GM23338 (cell line): ENCODE measurements around the gene FRMD4A. TPM values are rescaled to one million over a fixed set of nuclear protein-coding genes. Genes with fewer than 3 reads are reported as not detected.

Experiments
- ATAC-seq: fragments of 200-7000 bp; cut with Tn5 transposase; 3 replicates; pipeline ENCODE4 v1.9.1; 2020
- DNase-seq: peaks from one replicate; pipeline ENCODE4 v3.0.0-alpha.2; 2015; ENCODE audit warnings: low spot score
- H2AFZ ChIP-seq: fragments of 200-600 bp; sonication (generic); 2 replicates; pipeline ENCODE4 v1.8.0; 2016; ENCODE audit warnings: antibody characterized with exemption, mild to moderate bottlenecking, moderate library complexity
- H3F3A ChIP-seq: fragments of 200-600 bp; sonication (generic); replicated peaks from 2 replicates; pipeline ENCODE4 v1.8.0; 2017; ENCODE audit warnings: antibody characterized with exemption, mixed run types, low read depth
- H3K27ac ChIP-seq: fragments of 200-600 bp; sonication (generic); 2 replicates; pipeline ENCODE4 v1.6.1; 2016; ENCODE audit warnings: low read depth
- H3K27me3 ChIP-seq: fragments of 200-600 bp; sonication (generic); 2 replicates; pipeline ENCODE4 v1.8.0; 2016; ENCODE audit warnings: mild to moderate bottlenecking, mixed run types, moderate library complexity; ENCODE audit not compliant: insufficient read depth
- H3K36me3 ChIP-seq: fragments of 200-600 bp; sonication (generic); 2 replicates; pipeline ENCODE4 v1.8.0; 2016; ENCODE audit warnings: mild to moderate bottlenecking; ENCODE audit not compliant: insufficient read depth
- H3K4me1 ChIP-seq: fragments of 200-600 bp; sonication (generic); 2 replicates; pipeline ENCODE4 v1.8.0; 2016; ENCODE audit warnings: mild to moderate bottlenecking, moderate library complexity; ENCODE audit not compliant: insufficient read depth
- H3K4me2 ChIP-seq: fragments of 200-600 bp; sonication (generic); 2 replicates; pipeline ENCODE4 v1.7.1; 2017; ENCODE audit warnings: mixed run types
- H3K4me3 ChIP-seq: fragments of 200-600 bp; sonication (generic); 2 replicates; pipeline ENCODE4 v1.6.1; 2016; ENCODE audit warnings: mixed run types
- H3K79me2 ChIP-seq: fragments of 200-600 bp; sonication (generic); replicated peaks from 2 replicates; pipeline ENCODE4 v1.8.0; 2017; ENCODE audit warnings: mild to moderate bottlenecking; ENCODE audit not compliant: insufficient read depth
- H3K9me2 ChIP-seq: fragments of 200-600 bp; sonication (generic); 2 replicates; pipeline ENCODE4 v1.8.0; 2017; ENCODE audit not compliant: insufficient read depth
- H4K20me1 ChIP-seq: fragments of 200-600 bp; sonication (generic); replicated peaks from 2 replicates; pipeline ENCODE4 v1.8.0; 2017; ENCODE audit warnings: mild to moderate bottlenecking; ENCODE audit not compliant: insufficient read depth
- H3K27ac Mint-ChIP-seq: 2 replicates; pipeline ENCODE4 v1.8.0; 2020; ENCODE audit warnings: inconsistent platforms, mild to moderate bottlenecking, moderate library complexity, mixed read lengths
- H3K27me3 Mint-ChIP-seq: 3 replicates; pipeline ENCODE4 v1.8.0; 2022; ENCODE audit warnings: low read depth, mild to moderate bottlenecking, moderate library complexity, mixed read lengths, inconsistent platforms; ENCODE audit not compliant: insufficient read depth, poor library complexity
- H3K36me3 Mint-ChIP-seq: 3 replicates; pipeline ENCODE4 v1.8.0; 2021; ENCODE audit warnings: low read depth, mild to moderate bottlenecking, inconsistent platforms, moderate library complexity, mixed read lengths
- H3K4me1 Mint-ChIP-seq: 3 replicates; pipeline ENCODE4 v1.8.0; 2020; ENCODE audit warnings: mild to moderate bottlenecking, inconsistent platforms, mixed read lengths
- H3K4me3 Mint-ChIP-seq: 3 replicates; pipeline ENCODE4 v1.8.0; 2021; ENCODE audit warnings: moderate library complexity, mild to moderate bottlenecking, inconsistent platforms, mixed read lengths
- H3K9me3 Mint-ChIP-seq: 3 replicates; pipeline ENCODE4 v1.8.0; 2020; ENCODE audit warnings: moderate library complexity, mild to moderate bottlenecking, inconsistent platforms, mixed read lengths
- CTCF ChIP-seq, 2 experiments: fragments of 200-600 bp in 1 of 2; sonication (generic) in 1 of 2; conservative IDR thresholded peaks; 2 replicates each; pipeline versions ENCODE4 v1.5.1 to v1.6.1; 2016 to 2017; ENCODE audit warnings: antibody characterized with exemption in 2 of 2, low read depth in 2 of 2, mild to moderate bottlenecking in 2 of 2, moderate library complexity in 1 of 2
- EZH2 ChIP-seq: fragments of 200-600 bp; sonication (generic); IDR thresholded peaks from one replicate; pipeline ENCODE4 v1.8.0; 2017; ENCODE audit warnings: antibody characterized with exemption, mild to moderate bottlenecking, low read depth; ENCODE audit not compliant: unreplicated experiment
- NANOG ChIP-seq: IDR thresholded peaks from 2 replicates; pipeline ENCODE4 v1.6.1; 2016; ENCODE audit warnings: antibody characterized with exemption, borderline replicate concordance
- ZNF114 ChIP-seq: fragments of 250-450 bp; sonication (Bioruptor Pico); IDR thresholded peaks from 2 replicates; pipeline ENCODE4 v1.5.0; 2020; ENCODE audit warnings: mild to moderate bottlenecking, moderate library complexity
- ZNF331 ChIP-seq: fragments of 250-450 bp; sonication (Bioruptor Pico); IDR thresholded peaks from 2 replicates; pipeline ENCODE4 v1.5.0; 2020; ENCODE audit warnings: low read depth, mild to moderate bottlenecking, moderate library complexity
- polyA plus RNA-seq: library from polyadenylated mRNA; unstranded; fragments of >200 nt; fragmentation: Nextera tagmentation; extraction: Ambion mirVana; gene quantifications from 2 replicates; pipeline ENCODE4 v1.2.1, GENCODE V29; 2016
- total RNA-seq: library from RNA; depleted of rRNA; stranded (reverse); fragments of >200 nt; shearing (Covaris generic); gene quantifications from 2 replicates; pipeline ENCODE4 v1.2.3, GENCODE V29; 2014
- TF ChIP-seq, protein P1 (sequence below): IDR thresholded peaks from one replicate; pipeline ENCODE4 v1.6.1; 2018; ENCODE audit warnings: antibody characterized with exemption; ENCODE audit not compliant: unreplicated experiment
- TF ChIP-seq, protein P2 (sequence below): IDR thresholded peaks from 2 replicates; pipeline ENCODE4 v1.6.1; 2016; ENCODE audit warnings: antibody characterized with exemption

Gene FRMD4A
- total and polyA plus RNA-seq, 2 experiments from 2014 or later: 14.0 to 20.1 TPM

DNA sequence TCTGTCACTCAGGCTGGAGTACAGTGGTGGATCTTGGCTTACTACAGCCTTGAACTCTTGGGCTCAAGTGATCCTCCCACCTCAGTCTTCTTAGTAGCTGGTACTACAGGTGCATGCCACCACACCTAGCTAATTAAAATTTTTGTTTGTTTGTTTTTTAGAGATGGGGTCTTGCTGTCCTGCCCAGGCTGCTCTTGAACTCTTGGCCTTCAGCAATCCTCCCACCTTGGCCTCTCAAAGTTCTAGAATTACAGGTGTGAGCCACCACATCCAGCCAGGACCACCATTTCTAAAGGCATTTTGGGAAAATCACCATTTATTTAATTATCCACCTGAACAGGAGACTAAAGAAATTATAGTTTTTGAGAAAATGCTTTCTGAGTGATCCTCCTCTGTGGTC, 491.7 kb downstream of the FRMD4A start:
- H3K27ac ChIP-seq: no peak overlapping the region
- H3K27me3 Mint-ChIP-seq: peaks cover 8% of the 10 kb centered on the region

GRCh38 chr10:13837966-13838365, 492.8 kb downstream of the FRMD4A start:
- no peaks in the 10 kb centered on the region for H3K9me2 ChIP-seq
- no peaks in the 10 kb centered on the region for H3K27me3 ChIP-seq
- Mint-ChIP-seq H3K27me3 (peaks cover 8% of the 10 kb centered on the region), H3K9me3 (peaks cover 19% of the 10 kb centered on the region), H3K4me1 (peaks cover 11% of the 10 kb centered on the region), H3K27ac (no peak overlapping the region), H3K4me3 (no peak overlapping the region), H3K36me3 (peaks cover 26% of the 10 kb centered on the region)
- no peak for ATAC-seq
- H3K4me2 ChIP-seq: no peak overlapping the region
- no peaks in the 10 kb centered on the region for H3F3A ChIP-seq
- DNase-seq: no peak
- no peak overlapping the region for H2AFZ ChIP-seq
- no peak overlapping the region for H3K4me3 ChIP-seq
- H3K79me2 ChIP-seq: no peaks in the 10 kb centered on the region
- H3K36me3 ChIP-seq: 0 out of 2 replicates have a peak, but pooled peaks cover 7% of the 10 kb centered on the region
- no peak overlapping the region for H3K27ac ChIP-seq
- H3K4me1 ChIP-seq: peaks cover 11% of the 10 kb centered on the region
- no peaks in the 10 kb centered on the region for H4K20me1 ChIP-seq
- TF ChIP-seq, protein P1, sequence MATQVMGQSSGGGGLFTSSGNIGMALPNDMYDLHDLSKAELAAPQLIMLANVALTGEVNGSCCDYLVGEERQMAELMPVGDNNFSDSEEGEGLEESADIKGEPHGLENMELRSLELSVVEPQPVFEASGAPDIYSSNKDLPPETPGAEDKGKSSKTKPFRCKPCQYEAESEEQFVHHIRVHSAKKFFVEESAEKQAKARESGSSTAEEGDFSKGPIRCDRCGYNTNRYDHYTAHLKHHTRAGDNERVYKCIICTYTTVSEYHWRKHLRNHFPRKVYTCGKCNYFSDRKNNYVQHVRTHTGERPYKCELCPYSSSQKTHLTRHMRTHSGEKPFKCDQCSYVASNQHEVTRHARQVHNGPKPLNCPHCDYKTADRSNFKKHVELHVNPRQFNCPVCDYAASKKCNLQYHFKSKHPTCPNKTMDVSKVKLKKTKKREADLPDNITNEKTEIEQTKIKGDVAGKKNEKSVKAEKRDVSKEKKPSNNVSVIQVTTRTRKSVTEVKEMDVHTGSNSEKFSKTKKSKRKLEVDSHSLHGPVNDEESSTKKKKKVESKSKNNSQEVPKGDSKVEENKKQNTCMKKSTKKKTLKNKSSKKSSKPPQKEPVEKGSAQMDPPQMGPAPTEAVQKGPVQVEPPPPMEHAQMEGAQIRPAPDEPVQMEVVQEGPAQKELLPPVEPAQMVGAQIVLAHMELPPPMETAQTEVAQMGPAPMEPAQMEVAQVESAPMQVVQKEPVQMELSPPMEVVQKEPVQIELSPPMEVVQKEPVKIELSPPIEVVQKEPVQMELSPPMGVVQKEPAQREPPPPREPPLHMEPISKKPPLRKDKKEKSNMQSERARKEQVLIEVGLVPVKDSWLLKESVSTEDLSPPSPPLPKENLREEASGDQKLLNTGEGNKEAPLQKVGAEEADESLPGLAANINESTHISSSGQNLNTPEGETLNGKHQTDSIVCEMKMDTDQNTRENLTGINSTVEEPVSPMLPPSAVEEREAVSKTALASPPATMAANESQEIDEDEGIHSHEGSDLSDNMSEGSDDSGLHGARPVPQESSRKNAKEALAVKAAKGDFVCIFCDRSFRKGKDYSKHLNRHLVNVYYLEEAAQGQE: no peak
- no peak for TF ChIP-seq EZH2
- TF ChIP-seq CTCF (conservative IDR thresholded peaks at IDR 0.05; ENCODE audit: low read depth in 2 of 2): no peak
- TF ChIP-seq NANOG: no peak
- TF ChIP-seq, protein P2, sequence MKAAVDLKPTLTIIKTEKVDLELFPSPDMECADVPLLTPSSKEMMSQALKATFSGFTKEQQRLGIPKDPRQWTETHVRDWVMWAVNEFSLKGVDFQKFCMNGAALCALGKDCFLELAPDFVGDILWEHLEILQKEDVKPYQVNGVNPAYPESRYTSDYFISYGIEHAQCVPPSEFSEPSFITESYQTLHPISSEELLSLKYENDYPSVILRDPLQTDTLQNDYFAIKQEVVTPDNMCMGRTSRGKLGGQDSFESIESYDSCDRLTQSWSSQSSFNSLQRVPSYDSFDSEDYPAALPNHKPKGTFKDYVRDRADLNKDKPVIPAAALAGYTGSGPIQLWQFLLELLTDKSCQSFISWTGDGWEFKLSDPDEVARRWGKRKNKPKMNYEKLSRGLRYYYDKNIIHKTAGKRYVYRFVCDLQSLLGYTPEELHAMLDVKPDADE: no peak
- no peak for TF ChIP-seq ZNF331 (CRISPR knock-in tag)
- no peak for TF ChIP-seq ZNF114

More for the DNA sequence above, 491.7 kb downstream of the FRMD4A start:
- TF ChIP-seq CTCF (conservative IDR thresholded peaks at IDR 0.05; ENCODE audit: low read depth in 2 of 2): no peak
- no peak for TF ChIP-seq NANOG
- Histone ChIP-seq H3K27me3 (no peaks in the 10 kb centered on the region), H3K4me1 (peaks cover 11% of the 10 kb centered on the region), H3K4me3 (no peak overlapping the region), H3K36me3 (0 out of 2 replicates have a peak, but pooled peaks cover 7% of the 10 kb centered on the region), H3K9me2 (no peaks in the 10 kb centered on the region), H3F3A (no peaks in the 10 kb centered on the region), H2AFZ (no peak overlapping the region), H3K79me2 (no peaks in the 10 kb centered on the region), H4K20me1 (no peaks in the 10 kb centered on the region), H3K4me2 (no peak overlapping the region)
- H3K4me1 Mint-ChIP-seq: peaks cover 10% of the 10 kb centered on the region
- peaks cover 30% of the 10 kb centered on the region for H3K36me3 Mint-ChIP-seq
- no peak overlapping the region for H3K27ac Mint-ChIP-seq
- ATAC-seq: no peak
- H3K4me3 Mint-ChIP-seq: no peak overlapping the region
- H3K9me3 Mint-ChIP-seq: peaks cover 20% of the 10 kb centered on the region
- no peak for DNase-seq
